Endothelial cell of umbilical vein (primary cell): ENCODE measurements around the gene CNN2.

Experiments
- CTCF ChIP-seq, 2 donors: IDR thresholded peaks; 1 replicate in 1 of 2; 2 replicates in 1 of 2; pipeline ENCODE4 v1.5.1; 2011; ENCODE audit warnings: low read length in 2 of 2, mild to moderate bottlenecking in 2 of 2, moderate library complexity in 2 of 2, control low read depth in 1 of 2, inconsistent platforms in 1 of 2, low read depth in 1 of 2; ENCODE audit not compliant: insufficient read depth in 1 of 2; ENCODE audit errors: extremely low read depth in 1 of 2
- EZH2 ChIP-seq: IDR thresholded peaks from 2 replicates; pipeline ENCODE4 v1.6.1; 2012; ENCODE audit warnings: borderline replicate concordance, low read depth, mild to moderate bottlenecking, moderate library complexity, low read length, inconsistent platforms; ENCODE audit not compliant: severe bottlenecking
- FOS ChIP-seq: IDR thresholded peaks from 2 replicates; pipeline ENCODE4 v1.6.1; 2011; ENCODE audit warnings: mild to moderate bottlenecking, low read length, moderate library complexity, borderline replicate concordance; ENCODE audit not compliant: insufficient read depth
- GATA2 ChIP-seq: IDR thresholded peaks from 2 replicates; pipeline ENCODE4 v1.7.0; 2011; ENCODE audit warnings: low read depth, mild to moderate bottlenecking, moderate library complexity, mixed read lengths, low read length; ENCODE audit not compliant: insufficient read length, insufficient read depth
- MAX ChIP-seq: IDR thresholded peaks from 2 replicates; pipeline ENCODE4 v1.6.1; 2011; ENCODE audit not compliant: insufficient read depth, insufficient read length
- MYC ChIP-seq: IDR thresholded peaks from one replicate; pipeline ENCODE4 v1.6.1; 2011; ENCODE audit warnings: mild to moderate bottlenecking, low read depth, low read length
- POLR2A ChIP-seq: IDR thresholded peaks from 2 replicates; pipeline ENCODE4 v1.6.1; 2012; ENCODE audit warnings: low read depth, mild to moderate bottlenecking, control low read depth, low read length
- POLR2AphosphoS5 ChIP-seq: IDR thresholded peaks from 2 replicates; pipeline ENCODE4 v1.6.1; 2012; ENCODE audit warnings: low read depth, mild to moderate bottlenecking, control low read depth, low read length, moderate library complexity; ENCODE audit not compliant: insufficient read depth

- no peak for TF ChIP-seq CTCF (IDR thresholded peaks at IDR 0.05; ENCODE audit: extremely low read depth in 1 of 2, insufficient read depth in 1 of 2, low read depth in 1 of 2, low read length in 2 of 2)
- no peak for TF ChIP-seq POLR2A
- TF ChIP-seq POLR2AphosphoS5, result no peak
- no peak for TF ChIP-seq MAX
- no peak for TF ChIP-seq EZH2
- TF ChIP-seq FOS, result no peak
- TF ChIP-seq GATA2, result no peak
- TF ChIP-seq MYC, result no peak
These were observed 18.8 kb downstream of the CNN2 start for GRCh38 chr19:1045247-1045603.
